Frontal cortex (tissue), 4 donors: ENCODE results near the gene SFMBT1. TPM values are rescaled to one million over a fixed set of nuclear protein-coding genes. Genes with fewer than 3 reads are reported as not detected.
"Not testable (repeated sequence)": the region's sequence is repeated elsewhere in the genome, so short reads cannot be mapped to it uniquely, and the experiment has no call there.

Experiments
- DNase-seq, 2 donors: peaks; one replicate each; pipeline ENCODE4 v3.0.0; 2012; ENCODE audit warnings: low spot score in 2 of 2
- FAIRE-seq: peaks from 2 replicates; lab custom pipeline; 2012; peaks lifted over from hg19 to GRCh38; lab: Jason Lieb, UNC
- total RNA-seq: library from RNA; depleted of rRNA; stranded (reverse); fragments of >200 nt; gene quantifications from one replicate; pipeline ENCODE4 v1.2.3, GENCODE V29; 2014
- donor health status: control.
- donor health status: control.
- donor health status: control.

The SFMBT1 gene
- total RNA-seq, 1 donor from 2014 or later, result 22.8 TPM

DNA sequence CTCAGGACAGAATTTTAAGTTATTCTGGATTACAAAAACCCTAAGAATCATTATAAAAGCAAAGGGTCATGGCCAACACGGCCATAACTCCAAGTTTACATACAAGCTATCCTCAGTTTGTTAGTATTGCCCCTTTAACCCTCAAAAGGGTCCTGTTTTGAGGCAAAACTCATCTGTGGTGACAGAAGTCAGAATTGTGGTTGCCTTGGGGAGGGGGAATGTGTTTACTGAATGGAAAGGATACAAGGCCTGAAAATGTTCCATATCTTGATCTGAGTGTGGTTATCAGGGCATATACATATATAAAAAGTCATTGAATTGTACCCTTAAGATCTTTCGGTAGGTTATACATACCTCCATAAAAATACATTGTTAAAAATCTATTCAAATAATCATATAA, 2.1 kb downstream of the SFMBT1 start:
- DNase-seq (no peak), FAIRE-seq (no peak)

DNA sequence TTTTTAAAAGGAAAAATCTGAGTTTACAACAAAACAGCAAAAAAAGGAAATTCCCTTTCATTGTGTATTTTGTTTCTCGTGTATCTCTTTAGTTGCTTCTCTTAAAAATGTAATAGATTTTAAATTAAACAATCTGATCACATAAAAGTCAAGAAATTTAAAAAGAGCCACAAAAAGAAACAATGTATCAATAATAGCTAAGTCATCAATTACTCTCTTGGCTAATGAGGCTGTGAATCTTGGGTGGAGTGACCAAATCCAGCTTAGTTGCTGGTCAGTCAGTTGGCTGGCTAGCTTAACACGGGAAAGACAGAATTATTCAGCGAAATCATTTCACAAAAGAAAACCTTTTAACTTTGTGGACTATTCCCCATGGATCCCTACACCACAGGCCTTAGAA, 3.2 kb downstream of the SFMBT1 start:
- DNase-seq (no peak), FAIRE-seq (no peak)

- no peak for DNase-seq
- no peak for FAIRE-seq
Measured at GRCh38 chr3:53040351-53040820, 5.5 kb downstream of the SFMBT1 start.

GRCh38 chr3:53039376-53039752, 6.5 kb downstream of the SFMBT1 start:
- FAIRE-seq (no peak), DNase-seq (no peak)

DNA sequence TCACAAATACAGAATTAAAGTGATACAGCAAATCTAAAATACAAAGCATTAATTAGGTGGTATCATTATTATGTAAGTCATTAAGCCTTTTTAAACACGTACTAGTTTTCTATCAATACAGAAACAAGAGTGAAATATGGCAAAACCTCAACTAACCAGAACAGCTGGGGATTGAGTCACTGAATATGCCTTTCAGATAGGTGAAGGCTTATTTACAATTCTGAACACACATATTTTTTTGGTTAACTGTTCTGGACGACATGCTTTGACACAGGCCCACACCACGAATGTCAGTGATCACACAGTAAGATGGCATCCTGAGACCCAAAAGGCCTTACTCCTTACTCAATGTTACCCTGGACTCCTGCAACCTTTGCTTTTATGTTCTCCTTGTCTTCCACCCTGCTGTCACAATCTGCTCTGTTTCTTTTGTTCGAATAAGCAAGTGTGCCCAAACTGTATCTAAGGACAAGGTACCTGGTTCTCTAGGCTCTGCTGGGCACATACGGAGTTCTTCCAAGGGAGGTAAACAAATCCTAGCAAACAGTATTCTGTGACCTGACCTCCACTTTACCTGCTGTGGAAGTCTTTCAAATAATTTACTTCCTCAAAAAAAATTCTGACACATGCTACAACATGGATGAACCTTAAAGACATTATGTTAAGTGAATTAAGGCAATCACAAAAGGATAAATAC, 7.0 kb downstream of the SFMBT1 start:
- no peak for DNase-seq
- FAIRE-seq, result no peak

DNA sequence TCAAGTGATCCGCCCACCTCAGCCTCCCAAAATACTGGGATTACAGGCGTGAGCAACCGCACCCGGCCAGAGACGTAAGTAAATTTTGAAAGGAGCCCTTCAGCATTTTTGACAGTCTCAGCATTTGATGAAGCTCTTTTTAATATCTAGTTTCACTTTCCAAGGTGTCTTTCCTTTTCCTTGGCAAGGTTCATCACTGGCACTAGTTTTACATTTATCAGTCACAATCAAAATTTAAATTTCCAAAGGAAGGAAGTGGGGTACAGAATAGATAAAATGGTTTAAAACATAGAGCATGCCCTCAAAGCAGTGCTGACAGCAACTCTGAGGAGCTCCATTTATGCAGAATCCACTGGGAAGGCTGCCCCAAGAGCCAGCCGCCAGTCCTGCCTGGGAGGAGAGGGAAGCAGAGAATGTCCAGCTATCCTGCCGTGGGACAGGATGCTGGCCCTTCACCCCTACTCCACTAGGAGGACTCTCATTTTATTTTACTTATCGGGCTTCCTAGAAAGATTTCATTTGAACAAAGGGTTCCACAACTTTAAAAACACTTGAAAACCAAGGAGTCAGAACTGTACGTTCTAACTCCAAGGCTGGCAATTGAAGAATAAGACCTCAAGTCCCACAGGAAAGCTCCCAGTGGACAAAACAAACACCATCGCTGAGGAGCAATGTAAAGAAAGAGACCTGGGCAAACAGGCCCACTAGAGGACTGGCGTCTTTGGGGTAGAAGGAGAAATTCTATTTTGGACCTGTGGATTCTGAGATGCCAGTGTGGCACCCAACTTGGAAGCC, 9.9 kb downstream of the SFMBT1 start:
- FAIRE-seq (no peak), DNase-seq (no peak)

- not testable (repeated sequence) for DNase-seq, FAIRE-seq
Measured at GRCh38 chr3:53035018-53035417, 10.9 kb downstream of the SFMBT1 start.

- DNase-seq, FAIRE-seq: not testable (repeated sequence)
Measured at GRCh38 chr3:53034411-53034810, 11.5 kb downstream of the SFMBT1 start.

GRCh38 chr3:53032609-53033008, 13.3 kb downstream of the SFMBT1 start:
- FAIRE-seq (no peak), DNase-seq (no peak)

- FAIRE-seq (no peak), DNase-seq (no peak)
Measured at GRCh38 chr3:53030619-53031449, 15.0 kb downstream of the SFMBT1 start.

GRCh38 chr3:53028641-53029040, 17.2 kb downstream of the SFMBT1 start:
- FAIRE-seq (no peak), DNase-seq (no peak)

GRCh38 chr3:53027254-53027844, 18.5 kb downstream of the SFMBT1 start:
- no peak for FAIRE-seq

GRCh38 chr3:53026382-53027162, 19.3 kb downstream of the SFMBT1 start:
- no peak for DNase-seq

More at GRCh38 chr3:53027254-53027844, 18.5 kb downstream of the SFMBT1 start:
- no peak for DNase-seq

DNA sequence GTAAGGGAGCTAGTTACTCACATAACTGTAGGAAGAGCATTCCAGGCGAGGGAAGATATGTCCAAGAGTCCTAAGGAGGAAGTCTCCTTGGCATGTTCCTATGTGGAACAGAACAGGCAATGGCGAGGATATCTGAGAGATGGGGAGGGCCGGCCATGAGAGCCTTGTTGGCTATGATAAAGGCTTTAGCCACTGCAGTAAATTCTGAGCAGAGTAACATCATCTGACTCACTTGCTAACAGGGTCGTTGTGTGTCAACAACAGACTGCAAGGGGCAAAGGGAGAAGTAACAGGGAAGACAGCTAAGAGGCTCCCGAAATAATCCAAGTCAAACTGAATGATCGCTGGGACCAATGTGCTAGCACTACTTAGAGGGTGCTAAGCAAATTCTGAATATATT, 21.6 kb downstream of the SFMBT1 start:
- DNase-seq (no peak), FAIRE-seq (no peak)

More at GRCh38 chr3:53026382-53027162, 19.3 kb downstream of the SFMBT1 start:
- no peak for FAIRE-seq

DNA sequence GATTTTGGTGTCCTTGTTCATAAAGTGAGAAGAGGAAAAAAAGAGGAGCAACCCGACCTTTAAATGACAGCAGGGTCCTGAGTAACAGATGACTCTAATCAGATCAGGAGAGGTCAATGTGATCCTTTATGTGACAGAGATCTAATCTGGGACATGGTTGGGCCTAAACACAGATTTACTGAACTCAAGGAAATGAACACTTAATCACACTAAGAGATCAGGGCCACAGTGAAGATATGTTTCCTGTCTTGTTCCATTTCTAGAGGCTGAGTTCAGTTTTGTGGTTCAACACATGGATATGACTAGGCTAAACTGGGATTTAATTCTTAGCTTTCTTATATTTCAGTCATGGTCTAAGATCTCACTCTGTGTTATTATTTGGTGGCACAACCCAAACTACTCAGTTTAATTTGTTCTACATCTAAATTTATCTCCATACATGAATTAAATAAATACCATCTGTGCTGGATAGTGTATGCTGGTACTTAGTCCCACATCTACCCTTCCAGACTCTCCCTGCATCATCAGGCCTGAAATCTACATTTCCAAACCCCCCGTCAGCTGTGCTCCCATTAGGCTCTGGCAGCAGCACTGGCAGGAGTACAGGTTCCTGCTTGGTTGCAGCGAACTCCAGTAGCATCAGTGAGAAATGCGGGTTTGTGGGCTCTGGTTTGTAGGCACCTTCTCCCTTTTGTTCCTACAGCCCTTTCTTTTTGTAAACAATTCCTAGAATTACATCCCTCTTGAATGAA, 22.6 kb downstream of the SFMBT1 start:
- DNase-seq (no peak), FAIRE-seq (no peak)

- DNase-seq (no peak), FAIRE-seq (no peak)
Measured at GRCh38 chr3:53022647-53023046, 23.2 kb downstream of the SFMBT1 start.

DNA sequence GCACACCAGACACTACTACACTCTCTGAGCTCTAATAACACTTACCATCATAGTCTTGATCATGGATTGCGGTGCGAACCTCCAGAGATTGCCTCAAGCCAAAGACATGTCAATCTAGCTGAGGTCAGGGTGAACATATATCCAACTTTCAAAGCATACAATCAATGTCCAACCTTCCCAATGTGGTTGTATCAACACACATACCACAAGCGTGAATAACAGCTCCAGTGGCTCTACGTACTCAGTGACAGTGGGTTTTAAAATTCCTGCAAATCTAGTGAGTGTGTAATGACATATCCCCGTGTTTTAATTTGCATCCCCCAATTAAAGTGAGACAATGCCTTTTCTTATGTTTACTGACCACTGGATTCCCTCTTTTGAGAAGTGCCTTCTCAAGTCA, 29.6 kb downstream of the SFMBT1 start:
- DNase-seq (no peak), FAIRE-seq (no peak)

GRCh38 chr3:53011324-53011723, 34.5 kb downstream of the SFMBT1 start:
- FAIRE-seq, result no peak
- no peak for DNase-seq
